Glomerular visceral epithelial cell (primary cell): Measurements from ENCODE around the gene PSAPL1.

Experiments used
- DNase-seq: peaks from one replicate; pipeline ENCODE4 v3.0.0-alpha.2; 2016; ENCODE audit errors: extremely low spot score

Gene PSAPL1

GRCh38 chr4:7396186-7396910, 38.4 kb downstream of the PSAPL1 start:
- DNase-seq = no peak

- DNase-seq = no peak
Measured at GRCh38 chr4:7395645-7396044, 39.1 kb downstream of the PSAPL1 start.

DNA sequence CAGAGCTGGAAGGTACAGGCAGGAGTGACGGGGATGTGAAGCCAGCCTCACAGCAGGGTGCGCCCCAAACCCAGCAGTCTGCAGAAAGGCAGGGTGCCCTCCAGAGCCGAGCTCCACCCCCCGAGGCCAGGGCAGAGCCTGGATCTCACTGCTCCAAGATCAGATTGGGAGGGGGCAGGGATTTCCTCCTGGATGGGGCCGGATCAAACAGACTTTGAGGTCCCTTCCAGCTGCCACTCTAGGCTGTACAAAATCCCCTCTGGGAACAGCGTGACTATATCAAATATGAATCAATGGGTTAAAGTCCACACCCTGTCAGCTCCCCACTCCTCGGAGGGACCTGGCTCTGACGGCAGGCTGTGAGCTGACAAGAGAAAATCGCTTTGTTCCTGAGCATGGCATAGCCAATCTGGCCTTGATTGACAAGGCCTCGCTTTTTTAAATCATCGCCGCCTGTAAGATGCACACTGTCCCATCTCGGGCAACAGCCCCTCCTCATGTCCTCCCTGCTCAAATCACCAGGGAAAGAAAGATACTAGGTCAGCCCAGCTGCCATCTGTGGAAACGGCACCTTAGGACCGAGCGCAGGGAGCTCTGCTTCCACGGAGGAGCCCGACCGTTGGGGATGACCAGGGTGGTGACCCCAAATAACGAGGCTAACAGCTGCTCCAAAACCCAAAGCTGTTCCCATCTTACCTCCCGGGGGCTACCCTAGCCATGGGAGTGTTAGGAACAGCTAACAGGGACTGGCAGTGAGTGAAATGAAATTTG, 39.9 kb downstream of the PSAPL1 start:
- no peak for DNase-seq

GRCh38 chr4:7393601-7394575, 40.8 kb downstream of the PSAPL1 start:
- no peak for DNase-seq

DNA sequence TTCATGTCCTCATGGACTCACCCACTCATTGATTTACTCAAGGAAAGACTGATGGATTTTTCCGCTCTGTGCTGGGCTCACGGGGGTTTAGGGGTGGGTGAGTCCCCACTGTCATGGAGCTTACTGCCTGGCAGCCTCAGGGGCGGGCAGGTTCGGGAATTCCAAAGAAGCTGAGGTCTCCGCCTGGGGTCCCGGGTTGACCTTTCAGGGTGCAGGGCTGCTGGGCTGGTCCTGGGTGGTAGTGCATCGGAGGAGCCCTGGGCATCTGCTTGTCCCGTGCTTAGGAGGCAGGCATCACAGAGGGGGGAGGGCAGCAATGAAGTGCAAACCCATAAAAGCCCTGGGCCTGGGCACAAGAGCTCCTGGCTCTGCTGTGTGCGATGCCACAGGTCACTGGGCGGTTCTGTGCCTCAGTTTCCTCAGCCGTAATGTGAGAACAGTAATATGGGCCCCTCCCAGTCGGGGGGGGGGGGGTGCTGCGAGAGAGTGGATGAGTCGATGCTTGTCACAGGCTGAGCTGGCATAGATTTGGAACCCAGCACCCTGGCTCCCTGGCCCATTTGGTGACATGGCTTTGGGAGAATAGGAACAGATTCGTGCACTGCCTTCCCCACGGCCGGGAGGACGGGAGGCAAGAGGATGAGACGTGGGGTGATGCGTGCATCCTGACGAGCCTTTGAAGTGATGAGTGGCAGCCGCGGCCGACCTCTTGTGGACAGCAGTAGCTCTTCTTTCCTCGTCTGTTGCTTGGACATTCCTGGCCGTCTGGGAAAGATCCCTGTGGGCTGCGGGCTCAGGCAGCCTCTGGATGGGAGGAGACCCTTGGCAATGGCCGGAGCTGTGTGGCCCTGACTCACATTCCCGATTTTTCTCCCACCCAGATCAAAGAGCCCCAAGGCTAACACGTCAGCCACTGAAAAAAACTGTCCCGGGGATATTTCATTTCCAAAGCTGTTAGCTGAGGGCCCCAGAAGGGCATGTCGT, 42.0 kb downstream of the PSAPL1 start:
- DNase-seq = no peak

DNA sequence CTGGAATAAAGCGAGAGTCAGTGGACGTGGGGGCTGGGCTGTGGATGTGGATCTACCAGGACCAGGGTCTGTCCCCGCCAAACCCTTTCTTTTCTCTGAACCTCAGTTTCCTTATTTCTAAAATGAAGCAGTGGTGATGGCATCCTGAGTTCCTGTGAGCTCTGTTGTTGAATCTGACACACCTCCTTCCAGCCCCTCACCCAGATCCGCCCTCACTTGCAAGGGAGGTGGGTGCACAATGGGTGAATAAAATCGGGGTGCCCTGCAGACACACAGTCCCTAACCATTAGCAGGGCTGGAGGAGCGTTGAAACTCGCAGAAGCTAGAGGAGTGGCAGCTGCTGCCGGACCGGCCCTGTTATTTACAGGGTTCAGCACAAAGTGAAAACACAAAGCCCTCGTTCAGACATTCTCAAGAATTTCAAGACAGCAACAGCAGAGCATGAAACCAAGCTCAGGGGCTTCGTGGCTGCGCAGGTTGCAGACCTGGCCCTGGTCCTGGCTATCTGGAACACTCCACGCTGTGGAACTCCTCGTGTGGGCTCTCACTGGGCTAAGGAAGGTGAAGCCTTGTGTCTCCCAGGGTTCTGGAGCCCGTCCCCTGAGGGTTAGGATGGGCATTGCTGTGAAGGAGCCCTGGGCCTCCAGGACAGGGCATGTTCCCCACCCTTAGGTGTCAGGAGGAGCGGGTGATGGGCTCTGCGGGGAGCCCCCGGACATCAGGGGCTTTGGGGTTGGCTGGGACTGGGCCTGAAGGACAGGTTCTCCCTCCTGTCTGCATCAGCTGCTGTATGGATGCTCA, 42.9 kb downstream of the PSAPL1 start:
- DNase-seq = no peak

GRCh38 chr4:7390906-7391636, 43.7 kb downstream of the PSAPL1 start:
- no peak for DNase-seq

DNA sequence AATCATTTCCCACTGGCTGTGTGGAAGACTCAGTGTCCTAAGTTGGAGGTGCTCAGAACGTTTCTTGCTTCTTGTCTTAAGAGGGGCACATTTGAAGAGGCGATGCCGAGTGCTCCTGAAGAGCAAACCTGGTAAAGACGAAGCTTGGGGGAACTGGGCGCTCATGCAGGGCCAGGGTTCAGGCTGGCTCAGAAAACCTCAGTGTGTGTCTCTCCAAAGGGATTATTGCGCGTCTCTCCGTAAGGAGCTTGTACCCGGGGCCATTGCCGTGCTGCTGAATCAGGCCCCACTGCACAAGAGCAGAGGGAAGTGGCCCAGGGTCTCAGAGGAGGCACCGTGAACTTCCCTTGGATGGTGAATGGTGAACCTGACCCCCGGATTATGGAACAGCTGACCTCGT, 44.4 kb downstream of the PSAPL1 start:
- DNase-seq = no peak

DNA sequence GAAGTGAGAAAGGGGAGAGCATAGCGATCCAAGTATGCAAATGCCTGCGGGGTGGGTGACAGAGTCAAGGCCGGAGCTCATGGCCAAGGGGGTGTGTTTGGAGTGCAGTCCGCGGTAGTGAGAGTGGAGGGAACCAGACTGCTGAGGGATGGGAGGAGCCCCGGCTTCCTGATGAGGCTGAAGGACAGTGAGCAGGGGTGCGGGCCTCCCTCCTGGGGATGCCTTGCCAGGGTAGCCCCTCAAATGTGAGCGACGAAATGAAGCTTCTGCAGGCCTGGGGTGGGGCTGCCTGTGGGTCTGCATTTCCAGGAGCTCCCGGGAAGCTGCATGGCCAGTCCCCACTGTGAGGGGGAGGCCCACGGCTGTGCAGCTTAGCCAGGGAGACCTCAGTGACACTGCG, 45.0 kb downstream of the PSAPL1 start:
- no peak for DNase-seq

DNA sequence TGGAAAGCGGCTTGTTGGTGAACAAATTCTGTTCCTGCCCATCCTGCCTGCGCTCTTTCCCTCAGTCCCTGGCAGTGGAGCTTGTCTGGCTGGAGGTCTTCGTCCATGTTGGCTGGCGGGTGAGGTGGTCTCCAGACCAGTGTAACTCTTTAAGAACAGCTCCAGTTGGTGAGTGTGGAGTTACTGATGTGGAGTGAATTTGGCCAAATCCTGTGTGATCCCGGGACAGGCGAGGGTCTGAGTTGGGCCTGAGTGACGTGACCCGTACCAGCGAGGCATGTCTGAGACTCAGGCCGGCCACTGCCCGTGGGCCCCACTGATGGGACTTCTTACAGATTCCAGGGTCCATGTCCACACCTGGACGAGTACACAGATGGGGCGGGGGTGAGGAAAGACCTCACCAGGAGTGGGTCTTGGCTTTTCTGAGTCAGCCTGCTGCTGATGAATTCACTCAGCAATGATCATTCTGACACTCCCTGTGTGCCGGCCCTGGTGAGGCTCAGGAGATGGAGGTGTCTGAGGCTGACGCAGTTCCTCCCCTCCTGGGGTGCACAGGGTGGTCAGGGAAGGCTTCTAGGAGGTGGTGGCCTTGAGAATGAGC, 45.5 kb downstream of the PSAPL1 start:
- DNase-seq = no peak

GRCh38 chr4:7388627-7389026, 46.1 kb downstream of the PSAPL1 start:
- no peak for DNase-seq

- no peak for DNase-seq
Measured at GRCh38 chr4:7387925-7388324, 46.8 kb downstream of the PSAPL1 start.

- no peak for DNase-seq
Measured at GRCh38 chr4:7384929-7385890, 49.5 kb downstream of the PSAPL1 start.

GRCh38 chr4:7384003-7384928, 50.5 kb downstream of the PSAPL1 start:
- DNase-seq = no peak

DNA sequence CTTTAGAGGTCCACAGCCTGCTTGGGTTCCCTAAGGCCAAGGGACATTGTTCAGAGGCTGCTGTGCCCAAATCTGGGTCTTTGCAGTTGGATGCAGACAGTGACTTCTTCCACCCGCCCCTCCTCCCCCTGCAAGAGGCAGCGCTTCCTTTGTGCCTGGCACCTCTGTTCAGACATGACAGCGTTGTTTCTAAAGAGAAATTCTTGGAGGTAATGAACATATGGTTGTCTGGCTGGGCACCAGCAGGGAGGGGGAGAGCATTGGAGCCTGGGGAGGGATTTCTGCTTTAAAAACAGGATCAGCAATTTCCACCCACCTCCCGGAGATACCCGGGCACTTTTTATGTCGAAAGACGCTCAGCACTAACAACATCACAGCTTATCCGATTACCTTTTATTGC, 51.5 kb downstream of the PSAPL1 start:
- no peak for DNase-seq

GRCh38 chr4:7382634-7383014, 52.1 kb downstream of the PSAPL1 start:
- no peak for DNase-seq
